HTERT RPE-1 (cell line): ENCODE results near the gene C22orf23.
"Not testable (repeated sequence)": the region's sequence is repeated elsewhere in the genome, so short reads cannot be mapped to it uniquely, and the experiment has no call there.

Experiments used
- in situ Hi-C: fragments of 300-500 bp; cut with MboI; formaldehyde crosslinking; loops from 4 replicates; pipeline ENCODE4 v1.14.3; 2020; ENCODE audit warnings: low sequenced_read_pairs

Gene C22orf23

DNA sequence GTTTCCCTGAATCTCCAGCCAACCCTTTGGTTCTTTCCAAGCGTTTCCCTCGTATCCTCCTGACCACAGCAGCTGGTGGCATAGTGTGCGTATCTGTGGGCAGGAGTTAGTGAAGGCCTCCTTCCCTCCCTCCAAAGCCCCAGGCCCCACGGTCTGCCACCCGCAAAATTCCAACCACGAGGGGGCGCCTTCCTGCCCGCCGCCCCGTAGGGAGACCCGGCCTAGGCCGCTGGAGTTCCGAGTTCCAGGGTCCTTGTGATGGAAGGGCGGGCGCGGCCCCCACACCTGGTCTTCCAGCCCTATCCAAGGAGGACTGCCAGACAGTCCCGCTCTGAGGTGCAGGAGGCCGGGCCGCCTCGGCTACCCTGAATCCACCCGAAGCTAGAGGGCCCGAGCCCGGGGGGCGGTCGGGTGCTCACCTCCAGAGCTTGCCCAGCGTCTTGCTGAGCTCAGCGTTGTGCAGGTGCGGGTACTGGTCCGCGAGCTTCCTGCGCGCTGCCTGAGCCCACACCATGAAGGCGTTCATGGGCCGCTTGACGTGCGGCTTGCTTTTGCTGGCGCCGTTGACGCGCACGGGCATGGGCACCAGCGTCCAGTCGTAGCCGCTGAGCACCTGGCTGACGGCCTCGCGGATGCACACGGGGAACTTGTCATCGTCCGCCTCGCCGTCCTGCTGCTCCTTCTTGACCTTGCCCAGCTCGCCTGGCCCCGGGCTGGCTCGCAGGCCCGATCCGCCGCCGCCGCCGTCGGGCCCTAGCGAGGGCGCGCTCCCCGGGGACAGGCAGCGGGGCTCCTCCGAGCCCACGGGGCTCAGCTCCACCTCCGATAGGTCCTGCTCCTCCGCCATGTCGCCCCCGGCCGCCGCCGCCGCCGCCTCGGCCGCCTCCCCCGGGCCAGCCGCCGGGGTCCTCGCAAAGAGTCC is 29.8 kb upstream of the C22orf23 start:
- in situ Hi-C loops, result no loop called here

DNA sequence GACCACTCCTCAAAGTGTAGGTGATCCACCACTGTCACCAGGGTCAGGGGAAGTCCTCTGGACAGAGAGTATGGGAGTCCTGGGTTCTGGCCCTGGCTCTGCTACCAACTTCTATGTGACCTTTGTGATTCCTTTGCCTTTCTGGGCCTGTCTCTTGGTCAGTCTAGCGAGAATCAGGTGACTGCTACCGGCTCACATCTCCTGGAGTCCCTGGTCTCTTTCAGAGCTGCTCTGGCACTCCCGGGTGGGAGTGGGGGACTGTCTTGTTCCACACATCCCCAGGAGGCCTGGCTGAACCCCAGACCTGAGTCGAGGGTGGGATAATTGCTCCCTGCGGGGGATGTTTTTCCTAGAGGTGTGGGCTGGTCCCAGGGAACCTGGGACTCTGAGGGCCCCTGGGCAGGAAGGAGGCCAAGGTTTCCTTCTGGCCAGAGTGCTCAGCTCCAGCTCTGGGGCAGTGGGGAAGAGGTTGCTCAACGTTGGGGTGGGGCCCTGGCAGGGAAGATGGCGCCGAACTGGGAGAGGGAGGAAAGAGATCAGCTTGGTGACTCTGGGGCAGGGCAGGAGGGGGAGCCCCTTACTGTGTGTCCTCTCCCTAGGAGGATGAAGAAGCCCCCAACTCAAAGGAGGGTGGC is 28.9 kb upstream of the C22orf23 start:
- in situ Hi-C loops, result no loop called here

DNA sequence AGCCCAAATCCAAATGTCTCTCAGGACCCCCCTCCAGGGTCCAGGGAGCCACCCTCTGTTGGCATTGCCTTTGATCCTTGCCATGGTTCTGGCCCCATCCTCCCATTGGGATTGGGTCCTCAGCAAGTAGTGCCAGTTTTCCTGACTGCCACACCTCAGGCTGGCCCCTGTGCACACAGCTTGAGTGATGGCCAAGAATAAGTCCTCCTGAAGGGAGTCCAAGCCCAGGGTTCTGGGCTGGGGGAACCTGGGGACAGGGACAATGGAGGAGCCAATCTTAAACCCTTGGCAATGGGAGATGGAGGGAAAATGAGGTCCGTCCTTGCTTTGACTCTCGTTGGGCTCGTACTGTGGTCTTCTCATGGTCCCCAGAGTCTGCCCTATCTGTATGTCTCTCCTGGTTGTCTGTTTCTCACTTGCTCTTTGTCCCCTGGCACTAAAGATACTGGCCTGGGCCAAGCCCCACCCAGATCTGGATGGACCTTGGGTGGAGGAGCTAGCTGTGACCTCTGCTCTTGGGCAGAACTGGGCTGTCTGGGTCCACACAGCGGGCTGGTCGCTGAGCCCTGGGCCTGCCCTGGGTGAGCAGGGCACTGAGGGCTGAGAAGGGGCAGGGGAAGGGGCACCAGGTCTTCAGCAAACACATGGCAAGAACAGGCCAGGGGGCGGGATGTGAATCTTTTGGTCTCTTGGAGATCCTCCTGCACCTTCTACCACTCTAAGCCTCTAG is 28.0 kb upstream of the C22orf23 start:
- in situ Hi-C loops, result no loop called here

DNA sequence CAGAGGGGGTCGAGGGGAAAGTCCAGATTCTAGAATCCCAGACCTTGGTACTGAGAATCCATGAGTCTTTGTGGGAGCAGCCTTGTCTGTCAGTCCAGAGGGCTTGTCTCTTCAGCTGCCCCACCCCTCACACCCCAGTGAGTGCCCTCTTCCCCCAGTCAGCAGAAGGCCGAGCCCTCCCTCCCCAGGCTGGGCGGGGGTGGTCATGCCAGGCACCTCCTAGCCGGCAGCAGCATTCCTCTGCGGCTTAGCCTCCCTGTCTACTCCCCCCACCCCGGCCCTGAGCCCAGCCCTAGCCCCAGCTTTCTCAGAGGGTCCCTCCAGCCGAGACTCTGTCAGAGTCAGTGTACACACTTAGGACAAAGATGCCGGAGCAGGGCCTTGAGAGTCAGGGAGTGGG is 26.4 kb upstream of the C22orf23 start:
- in situ Hi-C loops, result no loop called here

DNA sequence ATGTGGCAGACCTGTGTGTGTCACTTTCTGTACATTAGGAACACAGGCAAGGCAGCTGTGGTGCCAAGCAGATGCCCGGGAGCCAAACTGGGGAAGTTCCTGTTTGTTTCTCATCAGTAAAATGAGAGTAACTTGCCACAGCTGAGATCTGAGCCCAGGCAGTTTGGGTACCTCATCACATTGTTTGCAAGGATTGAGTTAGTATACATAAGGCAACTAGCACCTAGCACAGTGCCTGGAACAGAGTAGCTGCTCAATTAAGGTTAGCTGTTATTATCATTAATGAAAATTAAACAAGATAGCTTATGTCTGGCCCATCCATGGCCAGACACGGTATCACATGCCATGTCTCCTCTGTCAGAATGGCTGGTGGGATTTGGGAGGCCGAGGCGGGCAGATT is 23.1 kb upstream of the C22orf23 start:
- in situ Hi-C loops, result no loop called here

GRCh38 chr22:37976022-37976421 is 22.6 kb upstream of the C22orf23 start:
- in situ Hi-C loops, result not testable (repeated sequence)

GRCh38 chr22:37975153-37975552 is 21.8 kb upstream of the C22orf23 start:
- in situ Hi-C loops, result no loop called here

- in situ Hi-C loops, result no loop called here
Observed at GRCh38 chr22:37973271-37974170, 20.1 kb upstream of the C22orf23 start.

DNA sequence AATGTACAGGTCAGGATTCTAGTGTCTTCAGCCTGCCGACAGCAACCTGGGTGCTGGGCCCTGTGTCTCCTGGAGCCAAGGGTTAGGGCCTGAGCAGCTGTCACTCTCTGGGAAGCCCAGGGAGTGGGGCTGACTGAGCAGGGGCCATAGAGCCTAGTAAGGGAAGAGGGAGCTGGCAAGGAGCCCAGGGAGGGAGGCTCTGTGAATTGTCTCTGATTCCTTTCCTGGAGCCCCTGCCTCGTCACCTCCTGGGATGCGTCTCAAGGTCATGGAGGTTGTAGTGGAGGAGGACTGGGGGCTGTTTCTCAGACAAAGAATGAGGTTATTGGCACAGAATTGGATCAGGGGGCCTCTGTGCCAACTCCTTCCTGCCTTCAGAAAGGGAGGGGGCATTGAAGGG is 19.1 kb upstream of the C22orf23 start:
- in situ Hi-C loops, result no loop called here

GRCh38 chr22:37971475-37972434 is 18.4 kb upstream of the C22orf23 start:
- in situ Hi-C loops, result no loop called here

GRCh38 chr22:37970864-37971263 is 17.5 kb upstream of the C22orf23 start:
- in situ Hi-C loops, result no loop called here

DNA sequence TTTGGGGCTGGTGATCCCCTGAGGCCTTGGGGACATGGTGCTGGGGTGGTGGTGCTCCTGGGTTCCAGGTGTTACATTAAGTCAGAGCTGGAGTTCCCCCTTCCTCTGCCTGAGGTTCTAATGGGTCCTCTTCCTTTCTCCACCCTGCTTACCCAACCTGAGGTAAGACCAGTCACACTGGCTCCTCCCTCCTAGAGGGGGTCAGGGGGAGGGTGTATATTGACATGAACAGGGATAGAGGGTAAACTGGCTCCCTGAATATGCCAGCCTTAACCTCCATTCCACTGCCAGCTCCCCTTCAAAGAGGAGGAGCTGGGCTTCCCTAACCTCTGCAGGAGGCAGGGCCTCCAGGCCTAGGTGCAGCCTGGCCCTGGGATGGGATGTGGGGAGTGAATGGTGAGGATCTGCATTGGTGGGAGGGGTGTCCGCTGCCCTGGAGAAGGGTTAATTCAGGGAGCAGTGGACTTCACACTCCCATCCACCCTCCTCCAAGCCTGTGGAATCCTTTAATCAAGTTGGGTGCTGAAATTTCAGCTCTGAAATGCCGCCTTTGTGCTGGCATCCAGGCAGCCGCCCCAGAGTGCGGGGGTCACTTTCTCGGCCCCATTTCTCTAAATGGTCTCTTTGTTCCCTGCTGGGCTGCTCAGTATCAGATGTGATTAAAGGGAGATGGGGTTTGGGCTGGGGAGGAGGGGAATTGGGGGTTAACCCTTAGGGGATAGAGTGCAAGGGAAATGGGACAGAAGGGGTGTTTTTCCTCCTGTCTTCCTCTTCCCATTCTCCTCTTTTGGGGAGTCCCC is 15.3 kb upstream of the C22orf23 start:
- in situ Hi-C loops, result no loop called here

- in situ Hi-C loops, result no loop called here
Observed at GRCh38 chr22:37967637-37968451, 14.4 kb upstream of the C22orf23 start.

GRCh38 chr22:37967147-37967546 is 13.7 kb upstream of the C22orf23 start:
- in situ Hi-C loops, result no loop called here

DNA sequence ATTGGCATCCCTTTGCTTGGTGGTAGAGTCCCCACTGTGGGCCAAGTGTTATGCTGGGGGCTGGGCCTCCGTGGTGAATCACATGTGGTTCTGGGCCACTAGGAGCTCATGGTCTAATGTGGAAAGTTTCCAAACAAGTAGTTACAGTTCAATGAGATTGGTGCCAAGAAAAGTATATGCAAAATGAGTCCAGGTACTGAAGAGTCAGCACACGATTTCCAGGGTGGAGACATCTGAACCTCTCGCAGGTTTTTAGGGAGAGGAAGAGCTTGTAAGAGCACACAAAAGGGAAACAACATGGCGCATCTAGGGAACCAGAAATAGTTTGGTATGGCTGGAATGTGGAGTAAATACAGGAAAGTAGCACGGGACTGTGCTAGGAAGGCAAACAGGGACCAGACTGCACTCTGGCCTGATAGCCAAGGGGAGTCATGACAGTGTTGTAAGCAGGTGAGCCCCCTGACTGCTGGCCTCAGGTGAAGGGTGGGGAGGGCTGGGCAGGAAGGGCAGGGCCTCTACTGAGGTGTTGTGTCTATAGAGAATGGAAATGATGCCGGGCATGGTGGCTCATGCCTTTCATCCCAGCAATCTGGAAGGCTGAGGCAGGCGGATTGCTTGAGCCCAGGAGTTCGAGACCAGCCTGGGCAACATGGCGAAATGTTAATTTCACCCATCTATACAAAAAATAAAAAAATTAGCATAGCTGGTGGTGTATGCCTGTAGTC is 12.7 kb upstream of the C22orf23 start:
- in situ Hi-C loops, result no loop called here

DNA sequence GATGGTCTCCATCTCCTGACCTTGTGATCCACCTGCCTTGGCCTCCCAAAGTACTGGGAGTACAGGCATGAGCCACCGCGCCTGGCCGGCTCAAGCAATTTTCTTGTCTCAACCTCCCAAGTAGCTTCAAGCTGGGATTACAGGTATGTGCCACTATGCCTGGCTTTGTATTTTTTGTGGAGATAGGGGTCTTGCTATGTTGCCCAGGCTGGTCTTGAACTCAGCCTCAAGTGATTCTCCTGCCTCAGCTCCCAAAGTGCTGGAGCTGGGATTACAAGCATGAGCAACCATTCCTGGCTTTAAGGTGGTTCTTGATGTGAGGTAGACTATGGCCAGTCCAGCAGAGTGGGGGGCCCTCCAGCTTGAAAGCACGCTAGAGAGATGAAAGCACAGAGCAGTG is 7.7 kb upstream of the C22orf23 start:
- in situ Hi-C loops, result no loop called here

GRCh38 chr22:37959231-37959825 is 5.9 kb upstream of the C22orf23 start:
- in situ Hi-C loops, result no loop called here
